MCF 10A (cell line): ENCODE measurements around the gene PLPP2. TPM values are rescaled to one million over a fixed set of nuclear protein-coding genes. Genes with fewer than 3 reads are reported as not detected.

Source experiments
- BruUV-seq: library from RNA; stranded (reverse); fragments of 400-500 nt; replicated peaks from 2 replicates; lab custom pipeline; 2021; lab: Mats Ljungman, UMichigan
- CTCF ChIA-PET: fragments of 300-600 bp; sonication (Branson Sonifier 250); formaldehyde crosslinking; extraction: SDS; loops from one replicate; lab custom pipeline; 2021; ENCODE audit warnings: antibody characterized with exemption, inconsistent platforms; lab: Yijun Ruan, JAX
- POLR2A ChIA-PET: fragments of 300-600, 350-650 bp; sonication (Branson Sonifier 250); formaldehyde crosslinking; extraction: SDS; loops from one replicate; lab custom pipeline; 2020; ENCODE audit warnings: antibody characterized with exemption, inconsistent platforms; lab: Yijun Ruan, JAX
- DNase-seq: peaks from one replicate; pipeline ENCODE4 v3.0.0-alpha.2; 2018; ENCODE audit not compliant: unreplicated experiment
- H3K27ac Mint-ChIP-seq: one replicate; pipeline ENCODE4 v1.8.0; 2022; ENCODE audit warnings: mild to moderate bottlenecking, low read depth, mixed read lengths; ENCODE audit not compliant: unreplicated experiment
- H3K27me3 Mint-ChIP-seq: one replicate; pipeline ENCODE4 v1.8.0; 2022; ENCODE audit warnings: mixed read lengths; ENCODE audit not compliant: insufficient read depth, unreplicated experiment
- H3K36me3 Mint-ChIP-seq: one replicate; pipeline ENCODE4 v1.8.0; 2022; ENCODE audit warnings: mild to moderate bottlenecking, moderate library complexity, mixed read lengths; ENCODE audit not compliant: insufficient read depth, unreplicated experiment
- H3K4me1 Mint-ChIP-seq: one replicate; pipeline ENCODE4 v1.8.0; 2022; ENCODE audit warnings: mixed read lengths; ENCODE audit not compliant: insufficient read depth, unreplicated experiment
- H3K4me3 Mint-ChIP-seq: one replicate; pipeline ENCODE4 v1.8.0; 2022; ENCODE audit warnings: mild to moderate bottlenecking, moderate library complexity, mixed read lengths; ENCODE audit not compliant: unreplicated experiment
- H3K9me3 Mint-ChIP-seq: one replicate; pipeline ENCODE4 v1.8.0; 2022; ENCODE audit warnings: mixed read lengths; ENCODE audit not compliant: unreplicated experiment
- intact Hi-C: fragments of 100-400 bp; cut with micrococcal nuclease; formaldehyde crosslinking; loops from 2 replicates; pipeline ENCODE4 v1.14.1; 2022
- total RNA-seq: library from RNA; stranded (reverse); gene quantifications from 2 replicates; pipeline ENCODE4 v1.2.3, GENCODE V29; 2022
- TF ChIP-seq, protein P1 (sequence below): fragments of 200-600 bp; IDR thresholded peaks from one replicate; pipeline ENCODE4 v1.8.0; 2022; ENCODE audit warnings: antibody characterized with exemption, mild to moderate bottlenecking; ENCODE audit not compliant: unreplicated experiment

PLPP2 gene
- total RNA-seq, 1 experiment from 2014 or later, result 5.4 TPM

DNA sequence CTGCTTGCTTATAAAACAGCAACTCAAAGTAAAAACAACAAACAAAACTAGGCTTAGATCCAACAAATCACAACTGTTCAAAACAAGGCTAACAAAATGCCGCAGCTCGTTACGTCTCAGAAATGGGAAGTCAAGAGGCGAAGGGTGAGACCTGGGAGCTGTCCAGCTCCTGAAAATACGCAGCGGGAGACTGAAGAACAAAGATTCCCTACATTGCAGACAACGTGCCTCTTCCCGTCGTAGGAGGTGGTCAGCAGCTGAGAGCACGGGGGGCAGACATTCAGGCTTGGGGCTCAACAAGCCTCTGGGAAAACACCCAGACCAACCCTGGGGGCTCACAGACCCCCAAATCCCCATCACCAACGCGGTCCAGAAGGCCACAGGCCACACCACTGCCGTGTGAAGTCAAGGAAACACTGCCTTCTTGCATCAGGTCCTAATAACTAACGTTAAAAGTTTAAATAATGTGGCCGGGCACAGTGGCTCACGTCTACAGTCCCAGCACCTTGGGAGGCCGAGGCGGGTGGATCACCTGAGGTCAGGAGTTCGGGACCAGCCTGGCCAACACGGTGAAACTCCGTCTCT is 13.5 kb downstream of the PLPP2 start:
- intact Hi-C loops, result no loop called here
- H3K36me3 Mint-ChIP-seq, result no peaks in the 10 kb centered on the region
- no peak overlapping the region for H3K4me3 Mint-ChIP-seq
- CTCF ChIA-PET, result interaction anchor here (1.2 kb wide), 3 partner anchors 10 to 229 kb away, joined by 4 read pairs; partner anchors contain the start of gene TPGS1
- H3K27me3 Mint-ChIP-seq, result peaks cover 24% of the 10 kb centered on the region
- POLR2A ChIA-PET, result no interaction called here
- no peak overlapping the region for H3K27ac Mint-ChIP-seq
- no peaks in the 10 kb centered on the region for H3K9me3 Mint-ChIP-seq
- H3K4me1 Mint-ChIP-seq, result no peaks in the 10 kb centered on the region
- DNase-seq, result no peak
- TF ChIP-seq, protein P1, sequence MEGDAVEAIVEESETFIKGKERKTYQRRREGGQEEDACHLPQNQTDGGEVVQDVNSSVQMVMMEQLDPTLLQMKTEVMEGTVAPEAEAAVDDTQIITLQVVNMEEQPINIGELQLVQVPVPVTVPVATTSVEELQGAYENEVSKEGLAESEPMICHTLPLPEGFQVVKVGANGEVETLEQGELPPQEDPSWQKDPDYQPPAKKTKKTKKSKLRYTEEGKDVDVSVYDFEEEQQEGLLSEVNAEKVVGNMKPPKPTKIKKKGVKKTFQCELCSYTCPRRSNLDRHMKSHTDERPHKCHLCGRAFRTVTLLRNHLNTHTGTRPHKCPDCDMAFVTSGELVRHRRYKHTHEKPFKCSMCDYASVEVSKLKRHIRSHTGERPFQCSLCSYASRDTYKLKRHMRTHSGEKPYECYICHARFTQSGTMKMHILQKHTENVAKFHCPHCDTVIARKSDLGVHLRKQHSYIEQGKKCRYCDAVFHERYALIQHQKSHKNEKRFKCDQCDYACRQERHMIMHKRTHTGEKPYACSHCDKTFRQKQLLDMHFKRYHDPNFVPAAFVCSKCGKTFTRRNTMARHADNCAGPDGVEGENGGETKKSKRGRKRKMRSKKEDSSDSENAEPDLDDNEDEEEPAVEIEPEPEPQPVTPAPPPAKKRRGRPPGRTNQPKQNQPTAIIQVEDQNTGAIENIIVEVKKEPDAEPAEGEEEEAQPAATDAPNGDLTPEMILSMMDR, result no peak
- no TSS peak for BruUV-seq

DNA sequence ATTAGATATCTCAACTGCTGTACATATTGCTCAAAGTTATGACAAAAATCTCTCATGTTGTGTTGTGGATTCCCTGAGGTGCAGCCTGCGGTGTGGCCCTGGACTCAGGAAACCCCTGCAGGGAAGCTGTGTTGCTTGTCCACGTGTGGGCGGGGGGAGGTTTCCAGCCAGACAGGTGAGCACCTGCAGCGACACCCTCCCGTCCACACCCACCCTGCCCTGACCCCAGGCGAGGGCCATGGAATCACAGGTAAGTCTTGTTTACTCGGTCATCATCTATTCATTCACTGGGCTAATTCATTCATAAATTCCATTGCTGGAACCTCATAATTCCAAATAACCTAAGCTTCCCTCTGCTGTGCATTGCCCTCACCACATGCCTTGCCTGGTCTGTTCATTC is 14.1 kb downstream of the PLPP2 start:
- ChIA-PET CTCF (interaction anchor here (1.2 kb wide), 3 partner anchors 9 to 229 kb away, joined by 4 read pairs; partner anchors contain the start of gene TPGS1), POLR2A (no interaction called here)
- Mint-ChIP-seq H3K9me3 (no peaks in the 10 kb centered on the region), H3K36me3 (no peaks in the 10 kb centered on the region), H3K27ac (no peak overlapping the region), H3K27me3 (peaks cover 29% of the 10 kb centered on the region), H3K4me3 (no peak overlapping the region), H3K4me1 (no peaks in the 10 kb centered on the region)
- intact Hi-C loops, result no loop called here
- no peak for DNase-seq
- no TSS peak for BruUV-seq
- TF ChIP-seq, protein P1, result no peak

DNA sequence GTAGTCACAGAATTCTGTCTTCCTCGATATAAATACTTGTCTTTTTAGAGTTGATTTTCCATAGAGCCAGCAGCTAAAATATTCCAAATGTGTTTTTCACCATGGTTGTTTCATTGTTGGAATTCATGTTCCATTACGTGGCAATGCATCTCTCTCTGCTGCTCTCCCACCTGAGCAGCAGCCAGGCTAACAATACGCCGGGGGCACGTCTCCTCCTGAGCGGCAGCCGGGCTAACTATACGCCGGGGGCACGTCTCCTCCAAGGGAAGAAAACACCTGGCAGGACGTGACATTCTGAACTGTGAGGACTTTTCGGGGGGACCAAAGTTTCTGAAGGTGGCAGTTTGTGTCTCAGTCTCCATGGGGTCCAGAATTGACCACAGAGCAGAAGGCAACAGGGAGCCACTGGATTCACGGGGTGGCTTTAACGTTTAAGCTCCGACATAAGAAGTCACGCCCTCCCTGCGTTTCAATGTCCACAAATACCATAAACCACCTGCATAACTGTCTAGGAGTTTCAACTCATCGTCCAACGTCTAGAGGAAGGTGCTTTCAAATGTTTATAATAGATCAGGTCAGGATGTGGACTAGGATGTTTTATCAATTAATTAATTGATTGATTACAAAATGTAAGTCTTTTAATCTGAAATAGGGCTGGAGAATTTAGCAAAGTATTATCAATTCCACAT is 15.1 kb downstream of the PLPP2 start:
- Mint-ChIP-seq H3K27me3 (peaks cover 35% of the 10 kb centered on the region), H3K27ac (no peak overlapping the region), H3K4me3 (no peak overlapping the region), H3K36me3 (no peaks in the 10 kb centered on the region), H3K9me3 (no peaks in the 10 kb centered on the region), H3K4me1 (no peaks in the 10 kb centered on the region)
- POLR2A ChIA-PET, result no interaction called here
- intact Hi-C loops, result no loop called here
- BruUV-seq, result no TSS peak
- CTCF ChIA-PET, result no interaction called here
- no peak for DNase-seq
- TF ChIP-seq, protein P1, result no peak

DNA sequence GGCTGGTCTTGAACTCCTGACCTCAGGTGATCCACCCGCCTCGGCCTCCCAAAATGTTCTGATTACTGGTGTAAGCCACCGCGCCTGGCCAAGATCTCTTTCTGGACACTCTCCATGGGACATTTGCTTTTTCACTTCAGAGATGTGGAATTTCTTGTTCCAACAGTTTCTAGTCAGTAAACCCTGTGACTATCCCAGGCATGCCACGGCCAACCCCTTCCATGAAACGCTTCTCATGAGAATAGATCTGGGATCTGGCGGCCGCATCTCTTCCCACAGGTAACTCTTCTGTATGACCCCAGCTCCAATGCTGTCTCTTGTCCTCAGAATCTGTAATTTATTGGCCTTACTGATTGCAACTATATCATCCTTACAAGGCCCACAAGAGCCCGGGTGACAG is 16.2 kb downstream of the PLPP2 start:
- ChIA-PET CTCF (no interaction called here), POLR2A (no interaction called here)
- TF ChIP-seq, protein P1, result no peak
- DNase-seq, result no peak
- no peak overlapping the region for H3K27ac Mint-ChIP-seq
- no peaks in the 10 kb centered on the region for H3K36me3 Mint-ChIP-seq
- no TSS peak for BruUV-seq
- no peaks in the 10 kb centered on the region for H3K4me1 Mint-ChIP-seq
- no peak overlapping the region for H3K4me3 Mint-ChIP-seq
- intact Hi-C loops, result no loop called here
- H3K27me3 Mint-ChIP-seq, result peaks cover 35% of the 10 kb centered on the region
- no peaks in the 10 kb centered on the region for H3K9me3 Mint-ChIP-seq
